Omental fat pad (tissue), 4 donors: ENCODE measurements around the gene NCBP3. TPM values are rescaled to one million over a fixed set of nuclear protein-coding genes. Genes with fewer than 3 reads are reported as not detected.

Experiments
- ATAC-seq: fragments of 150-250 bp; one replicate; pipeline ENCODE4 v1.9.1; 2016; ENCODE audit warnings: mild to moderate bottlenecking, moderate library complexity; ENCODE audit not compliant: low FRiP score
- DNase-seq: peaks from one replicate; pipeline ENCODE4 v3.0.0-alpha.2; 2019; ENCODE audit warnings: low spot score
- CTCF ChIP-seq, 3 donors: fragments of 450-650 bp; IDR thresholded peaks; one replicate each; pipeline ENCODE4 v1.5.1; 2016 to 2017; ENCODE audit warnings: antibody characterized with exemption in 3 of 3, mild to moderate bottlenecking in 3 of 3, moderate library complexity in 2 of 3
- total RNA-seq, 4 donors: library from RNA; depleted of rRNA; stranded (reverse); fragments of >200 nt; gene quantifications; one replicate each; pipeline ENCODE4 v1.1.0, GENCODE V29; 2016

The NCBP3 gene
- total RNA-seq, 4 donors from 2014 or later: 16.3 to 31.9 (median 23.9) TPM

GRCh38 chr17:3867606-3868005, 21.6 kb upstream of the NCBP3 start:
- ATAC-seq (no peak), DNase-seq (no peak)
- no peak for TF ChIP-seq CTCF (IDR thresholded peaks at IDR 0.05)

GRCh38 chr17:3867106-3867505, 21.1 kb upstream of the NCBP3 start:
- no peak for TF ChIP-seq CTCF (IDR thresholded peaks at IDR 0.05)
- DNase-seq: no peak
- peak; percentile 16 for ATAC-seq

DNA sequence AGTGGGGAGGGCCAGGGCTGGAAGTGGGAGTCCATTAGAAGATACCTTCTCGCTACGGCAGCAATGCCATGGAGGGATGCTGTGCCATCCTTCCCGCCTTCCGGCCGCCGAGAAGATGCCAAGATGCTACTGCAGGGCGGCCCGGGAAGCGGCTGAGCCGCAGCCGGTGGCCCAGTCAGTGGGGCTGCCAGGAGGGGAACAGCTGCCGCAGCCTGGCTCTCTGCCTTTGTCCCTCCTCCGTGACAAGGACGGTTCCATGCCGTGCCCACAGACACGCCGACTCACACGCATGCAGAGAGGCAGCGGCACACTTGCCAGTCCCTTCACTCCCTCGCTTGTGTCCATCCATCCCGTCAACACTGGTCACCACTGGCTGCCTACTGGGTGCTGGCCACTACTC, 20.2 kb upstream of the NCBP3 start:
- DNase-seq: no peak
- TF ChIP-seq CTCF (IDR thresholded peaks at IDR 0.05): no peak
- no peak for ATAC-seq

DNA sequence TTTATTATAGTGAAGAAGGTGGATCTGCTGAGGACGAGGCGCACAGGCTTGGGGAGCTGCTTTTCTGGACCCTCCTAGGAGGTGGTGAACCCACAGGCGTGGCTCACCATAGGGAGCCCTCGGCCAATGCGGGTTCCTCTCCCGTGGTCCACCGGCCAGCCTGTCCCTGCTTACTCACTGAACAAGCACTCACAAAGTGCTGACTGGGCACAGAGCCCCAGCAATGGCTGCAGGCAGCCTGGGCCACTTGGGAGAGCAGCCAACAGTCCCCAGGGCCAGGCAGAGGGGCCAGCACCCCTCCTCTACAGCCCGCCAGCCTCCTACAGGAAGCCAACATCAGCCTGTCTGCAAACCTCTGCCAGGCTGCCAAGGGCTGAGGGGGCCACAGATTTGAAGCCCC, 19.1 kb upstream of the NCBP3 start:
- no peak for DNase-seq
- ATAC-seq: no peak
- TF ChIP-seq CTCF (IDR thresholded peaks at IDR 0.05): no peak

- DNase-seq (no peak), ATAC-seq (no peak)
- no peak for TF ChIP-seq CTCF (IDR thresholded peaks at IDR 0.05)
Measured at GRCh38 chr17:3864534-3864933, 18.5 kb upstream of the NCBP3 start.

DNA sequence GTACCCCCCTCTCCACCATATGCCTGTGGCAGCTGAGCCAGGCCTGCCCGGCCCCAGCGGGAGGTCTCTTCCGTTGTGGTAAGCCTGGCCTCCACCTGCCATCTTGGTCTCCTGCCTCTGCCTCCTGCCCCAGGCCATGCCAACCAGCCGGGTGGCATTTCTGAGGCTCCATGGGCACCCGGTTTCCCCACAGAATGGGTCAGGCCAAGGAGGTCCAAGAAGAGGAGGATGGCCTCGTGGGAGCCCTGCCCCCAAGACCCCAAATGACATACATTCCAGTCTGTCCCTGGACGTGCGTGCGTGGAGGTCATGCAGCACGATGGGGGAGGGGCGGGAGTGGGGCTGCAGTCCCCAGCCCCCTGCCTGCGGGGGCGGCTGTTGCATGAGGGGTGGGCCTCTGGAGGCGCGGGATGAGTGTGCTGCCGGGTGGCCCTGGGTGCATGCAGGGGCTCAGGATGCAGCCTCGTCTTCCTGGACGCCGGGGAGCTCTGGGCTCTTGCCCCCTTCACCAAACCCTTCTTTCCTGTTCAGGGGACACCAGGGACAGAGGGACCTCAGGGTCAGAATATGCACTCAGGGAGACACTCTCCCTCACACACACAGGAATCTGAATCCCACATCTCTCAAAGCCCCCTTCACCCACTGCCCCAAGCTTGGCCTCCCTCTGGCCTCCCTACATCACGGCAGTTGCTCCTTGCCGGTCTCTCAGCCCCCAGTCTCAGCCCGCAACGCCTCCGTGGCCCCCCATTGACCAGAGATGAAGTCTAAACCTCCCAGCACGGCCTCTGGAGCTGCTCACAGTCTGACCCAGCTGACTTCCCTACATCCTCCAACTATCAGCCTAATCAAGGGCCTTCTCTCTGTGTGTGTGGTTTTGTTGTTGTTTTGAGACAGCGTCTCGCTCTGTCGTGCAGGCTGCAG, 16.0 kb upstream of the NCBP3 start:
- no peak for ATAC-seq
- no peak for DNase-seq
- TF ChIP-seq CTCF (IDR thresholded peaks at IDR 0.05): no peak
